ENCODE data around the gene DSTYK. TPM values are rescaled to one million over a fixed set of nuclear protein-coding genes. Genes with fewer than 3 reads are reported as not detected.

The DSTYK gene
- total RNA-seq, 1 donor from 2014 or later = 11.0 TPM

DNA sequence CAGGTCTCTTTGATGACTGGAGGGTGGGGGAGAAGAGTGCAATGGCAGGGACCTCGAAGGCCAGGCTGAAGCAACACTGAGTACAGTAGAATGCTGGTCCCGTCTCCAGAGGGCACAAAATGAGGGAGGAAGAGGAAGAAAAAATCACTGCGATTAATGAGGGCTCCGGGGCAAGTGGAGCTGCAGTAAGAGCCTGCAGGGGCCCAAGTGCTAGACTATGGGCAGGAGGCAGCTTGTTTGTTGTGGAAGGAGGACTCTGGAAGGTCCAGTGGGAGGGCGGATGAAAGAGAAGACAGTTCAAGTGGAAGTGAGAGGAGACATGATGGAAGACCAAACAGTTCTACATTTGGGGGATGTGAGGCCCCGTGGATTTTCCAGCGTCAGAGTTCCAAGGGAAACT is 33.6 kb upstream of the DSTYK start:
- TF ChIP-seq, protein P1, sequence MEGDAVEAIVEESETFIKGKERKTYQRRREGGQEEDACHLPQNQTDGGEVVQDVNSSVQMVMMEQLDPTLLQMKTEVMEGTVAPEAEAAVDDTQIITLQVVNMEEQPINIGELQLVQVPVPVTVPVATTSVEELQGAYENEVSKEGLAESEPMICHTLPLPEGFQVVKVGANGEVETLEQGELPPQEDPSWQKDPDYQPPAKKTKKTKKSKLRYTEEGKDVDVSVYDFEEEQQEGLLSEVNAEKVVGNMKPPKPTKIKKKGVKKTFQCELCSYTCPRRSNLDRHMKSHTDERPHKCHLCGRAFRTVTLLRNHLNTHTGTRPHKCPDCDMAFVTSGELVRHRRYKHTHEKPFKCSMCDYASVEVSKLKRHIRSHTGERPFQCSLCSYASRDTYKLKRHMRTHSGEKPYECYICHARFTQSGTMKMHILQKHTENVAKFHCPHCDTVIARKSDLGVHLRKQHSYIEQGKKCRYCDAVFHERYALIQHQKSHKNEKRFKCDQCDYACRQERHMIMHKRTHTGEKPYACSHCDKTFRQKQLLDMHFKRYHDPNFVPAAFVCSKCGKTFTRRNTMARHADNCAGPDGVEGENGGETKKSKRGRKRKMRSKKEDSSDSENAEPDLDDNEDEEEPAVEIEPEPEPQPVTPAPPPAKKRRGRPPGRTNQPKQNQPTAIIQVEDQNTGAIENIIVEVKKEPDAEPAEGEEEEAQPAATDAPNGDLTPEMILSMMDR (IDR thresholded peaks at IDR 0.05; ENCODE audit: unreplicated experiment) = no peak
- H3K36me3 Mint-ChIP-seq (ENCODE audit: insufficient read depth) = no peaks in the 10 kb centered on the region
- no peaks in the 10 kb centered on the region for H3K9me3 Mint-ChIP-seq (ENCODE audit: low read depth)
- no peak for DNase-seq (ENCODE audit: low spot score, unreplicated experiment)
- no peak overlapping the region for H3K27ac Mint-ChIP-seq
- no peaks in the 10 kb centered on the region for H3K4me1 Mint-ChIP-seq (ENCODE audit: low read depth)
- no peak overlapping the region for H3K4me3 Mint-ChIP-seq (ENCODE audit: low read depth)
- no peaks in the 10 kb centered on the region for H3K27me3 Mint-ChIP-seq

DNA sequence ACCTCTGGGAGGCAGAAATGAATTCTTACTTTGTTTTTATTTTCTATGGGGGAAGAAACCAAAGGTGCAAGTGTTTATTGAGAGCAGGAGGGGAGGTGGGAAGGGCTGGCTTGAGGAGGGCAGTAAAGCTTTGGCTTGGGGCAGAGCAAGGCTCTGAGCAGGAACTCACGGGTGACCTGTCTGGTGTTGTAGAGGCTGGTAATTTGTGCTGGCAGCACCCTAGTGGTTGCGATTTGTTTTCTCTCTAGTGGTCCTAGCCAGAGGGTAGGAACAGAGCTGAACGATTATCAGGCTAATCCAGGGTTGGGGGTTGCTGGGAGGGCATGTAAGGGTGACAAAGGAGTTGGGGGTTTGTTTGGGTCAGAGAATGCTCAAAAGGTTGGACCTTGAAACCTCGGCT is 32.9 kb upstream of the DSTYK start:
- Mint-ChIP-seq H3K27ac (no peak overlapping the region), H3K36me3 (ENCODE audit: insufficient read depth) (no peaks in the 10 kb centered on the region), H3K9me3 (ENCODE audit: low read depth) (no peaks in the 10 kb centered on the region), H3K27me3 (no peaks in the 10 kb centered on the region), H3K4me1 (ENCODE audit: low read depth) (no peaks in the 10 kb centered on the region), H3K4me3 (ENCODE audit: low read depth) (no peak overlapping the region)
- DNase-seq (ENCODE audit: low spot score, unreplicated experiment) = no peak
- TF ChIP-seq, protein P1 (IDR thresholded peaks at IDR 0.05; ENCODE audit: unreplicated experiment) = no peak

DNA sequence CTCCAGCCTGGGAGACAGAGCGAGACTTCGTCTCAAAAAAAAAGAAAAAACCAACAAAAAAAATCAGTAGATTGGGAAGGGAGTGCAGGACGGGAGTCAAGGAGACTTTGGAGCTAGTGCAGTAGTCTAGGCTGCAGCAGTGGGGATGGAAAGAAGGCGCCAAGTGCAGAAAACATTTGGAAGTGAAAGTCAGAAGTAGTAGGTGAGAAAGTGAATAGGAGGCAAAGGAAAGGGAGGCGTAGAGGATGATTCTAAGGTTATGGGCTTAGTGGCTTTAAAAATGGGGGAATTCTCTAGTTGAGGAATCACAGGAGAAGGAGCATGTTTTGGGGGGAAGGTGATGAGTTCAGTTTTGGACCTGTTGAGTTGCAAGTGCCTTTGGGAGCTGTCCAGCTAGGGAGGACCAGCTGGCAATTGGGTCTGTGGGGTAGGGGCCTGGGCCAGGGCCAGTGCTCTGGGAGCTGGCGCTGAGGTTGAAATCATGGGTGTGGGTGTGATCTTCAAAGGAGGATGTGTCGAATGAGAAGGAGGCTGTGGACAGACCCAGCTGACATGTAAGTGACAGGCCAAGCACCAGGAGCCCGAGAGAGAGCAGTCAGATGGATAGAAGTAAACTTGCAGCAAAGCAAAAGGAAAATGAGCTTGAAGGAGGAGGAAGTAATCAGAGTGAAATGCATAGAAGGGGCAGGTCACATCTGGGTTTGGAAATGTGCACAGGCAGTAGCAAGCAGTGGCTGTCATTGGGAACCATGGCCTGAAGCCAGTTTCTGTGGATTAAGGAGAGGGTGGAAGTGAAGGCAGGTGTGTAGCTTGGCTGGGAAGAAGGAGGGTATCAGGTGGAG is 32.1 kb upstream of the DSTYK start:
- DNase-seq (ENCODE audit: low spot score, unreplicated experiment) = no peak
- H3K4me1 Mint-ChIP-seq (ENCODE audit: low read depth) = no peaks in the 10 kb centered on the region

DNA sequence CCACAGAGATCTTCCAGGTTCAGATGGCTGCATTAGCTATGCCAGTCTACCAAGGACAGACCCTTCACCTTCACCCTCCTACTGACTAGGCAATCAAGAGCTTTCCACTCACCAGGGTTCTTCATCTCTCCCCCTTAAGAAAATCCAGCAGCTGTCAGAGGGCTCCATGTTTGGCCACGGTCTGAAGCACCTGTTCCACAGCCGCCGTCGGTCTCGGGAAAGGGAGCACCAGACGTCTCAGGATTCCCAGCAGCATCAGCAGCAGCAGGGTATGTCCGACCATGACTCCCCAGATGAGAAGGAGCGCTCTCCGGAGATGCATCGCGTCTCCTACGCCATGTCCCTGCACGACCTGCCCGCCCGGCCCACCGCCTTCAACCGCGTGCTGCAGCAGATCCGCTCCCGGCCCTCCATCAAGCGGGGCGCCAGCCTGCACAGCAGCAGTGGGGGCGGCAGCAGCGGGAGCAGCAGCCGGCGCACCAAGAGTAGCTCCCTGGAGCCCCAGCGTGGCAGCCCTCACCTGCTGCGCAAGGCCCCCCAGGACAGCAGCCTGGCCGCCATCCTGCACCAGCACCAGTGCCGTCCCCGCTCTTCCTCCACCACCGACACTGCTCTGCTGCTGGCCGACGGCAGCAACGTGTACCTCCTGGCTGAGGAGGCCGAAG is 30.0 kb upstream of the DSTYK start:
- no peaks in the 10 kb centered on the region for H3K36me3 Mint-ChIP-seq (ENCODE audit: insufficient read depth)
- H3K27me3 Mint-ChIP-seq = no peaks in the 10 kb centered on the region
- H3K27ac Mint-ChIP-seq = no peak overlapping the region
- H3K9me3 Mint-ChIP-seq (ENCODE audit: low read depth) = no peaks in the 10 kb centered on the region
- no peaks in the 10 kb centered on the region for H3K4me1 Mint-ChIP-seq (ENCODE audit: low read depth)
- TF ChIP-seq, protein P1 (IDR thresholded peaks at IDR 0.05; ENCODE audit: unreplicated experiment) = no peak
- H3K4me3 Mint-ChIP-seq (ENCODE audit: low read depth) = no peak overlapping the region
- no peak for DNase-seq (ENCODE audit: low spot score, unreplicated experiment)

More for the DNA sequence above, 32.1 kb upstream of the DSTYK start:
- Mint-ChIP-seq H3K9me3 (ENCODE audit: low read depth) (no peaks in the 10 kb centered on the region), H3K27ac (no peak overlapping the region), H3K27me3 (no peaks in the 10 kb centered on the region), H3K36me3 (ENCODE audit: insufficient read depth) (no peaks in the 10 kb centered on the region), H3K4me3 (ENCODE audit: low read depth) (no peak overlapping the region)
- TF ChIP-seq, protein P1 (IDR thresholded peaks at IDR 0.05; ENCODE audit: unreplicated experiment) = no peak

DNA sequence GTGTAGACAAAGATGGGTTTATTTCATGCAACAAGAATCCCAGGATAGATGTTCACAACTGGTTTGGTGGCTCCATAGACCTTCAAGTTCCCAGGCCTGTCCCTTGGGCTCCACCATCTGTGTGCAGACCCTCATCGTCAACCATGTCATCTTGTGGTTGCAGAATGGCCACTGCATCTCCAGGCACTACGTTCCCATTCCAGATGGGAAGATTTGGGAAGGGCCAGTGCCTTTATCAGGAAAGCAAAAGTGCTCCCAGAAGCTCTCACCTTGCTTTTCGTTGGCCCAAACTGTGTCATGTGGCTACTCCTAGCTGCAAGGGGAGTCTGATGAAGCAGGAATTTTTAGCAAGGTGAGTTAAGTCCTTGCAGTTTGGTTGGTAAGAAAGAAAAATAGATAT is 29.1 kb upstream of the DSTYK start:
- no peak overlapping the region for H3K27ac Mint-ChIP-seq
- TF ChIP-seq, protein P1 (IDR thresholded peaks at IDR 0.05; ENCODE audit: unreplicated experiment) = no peak

More for the DNA sequence above, 29.1 kb upstream of the DSTYK start:
- Mint-ChIP-seq H3K9me3 (ENCODE audit: low read depth) (no peaks in the 10 kb centered on the region), H3K27me3 (no peaks in the 10 kb centered on the region), H3K36me3 (ENCODE audit: insufficient read depth) (no peaks in the 10 kb centered on the region), H3K4me3 (ENCODE audit: low read depth) (no peak overlapping the region), H3K4me1 (ENCODE audit: low read depth) (no peaks in the 10 kb centered on the region)
- no peak for DNase-seq (ENCODE audit: low spot score, unreplicated experiment)
